ENCODE results near the gene PPP4R1. TPM values are rescaled to one million over a fixed set of nuclear protein-coding genes. Genes with fewer than 3 reads are reported as not detected.

The PPP4R1 gene
- polyA plus RNA-seq, 1 donor (not counting 4 experiments of a cell fraction or from before 2014, with no cell fraction given): 200 TPM

DNA sequence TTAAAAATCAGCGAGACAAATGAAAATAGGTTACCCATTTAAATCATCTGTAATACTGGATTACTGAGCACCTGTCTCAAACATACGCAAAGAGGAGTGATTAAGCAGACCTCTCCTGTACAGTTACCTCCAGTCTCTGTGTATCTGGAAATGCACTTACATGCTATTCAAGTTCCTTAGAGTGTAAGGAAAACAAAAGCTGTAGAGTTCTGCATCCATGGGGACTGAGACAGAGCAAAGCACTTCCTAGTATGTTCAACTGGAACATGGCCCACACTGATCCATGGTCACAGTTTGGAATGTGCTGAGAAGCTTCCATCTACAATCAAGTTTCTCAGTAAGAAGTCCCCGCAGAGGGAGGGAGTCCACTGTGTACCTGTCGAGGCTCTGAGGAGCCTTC lies 63.9 kb downstream of the PPP4R1 start:
- dilution Hi-C loops (cut with MboI; ENCODE audit: extremely low pct_ligation_motif_present, low sequenced_read_pairs): no loop called here
- Histone ChIP-seq H3K27ac (ENCODE audit: control insufficient read depth, insufficient read depth, low read length) (no peak overlapping the region), H3K9ac (ENCODE audit: control insufficient read depth, extremely low read depth, insufficient read depth, low read length) (no peak overlapping the region), H3K9me1 (ENCODE audit: control insufficient read depth, extremely low read depth, insufficient read depth, low read length) (no peaks in the 10 kb centered on the region), H3K36me3 (ENCODE audit: control insufficient read depth in 2 of 2, extremely low read depth in 1 of 2, insufficient read depth in 2 of 2, low read length in 2 of 2) (peaks cover 57 to 82% of the 10 kb centered on the region in 2 experiments), H4K20me1 (ENCODE audit: control insufficient read depth, extremely low read depth, insufficient read depth, low read length) (peaks cover 16% of the 10 kb centered on the region), H3K4me2 (ENCODE audit: control insufficient read depth, extremely low read depth, insufficient read depth, low read depth, low read length) (no peak overlapping the region), H3K27me3 (ENCODE audit: control insufficient read depth, extremely low read depth, insufficient read depth, low read length) (no peaks in the 10 kb centered on the region), H3K4me3 (ENCODE audit: control insufficient read depth in 2 of 3, extremely low read depth in 1 of 3, insufficient read depth in 2 of 3, low read depth in 1 of 3, low read length in 3 of 3) (no peak overlapping the region), H2AFZ (ENCODE audit: control insufficient read depth, low read length) (no peak overlapping the region), H3K79me2 (ENCODE audit: control insufficient read depth, insufficient read depth, low read length) (peaks cover 54% of the 10 kb centered on the region), H3K9me3 (ENCODE audit: control insufficient read depth, low read depth, low read length) (no peaks in the 10 kb centered on the region), H3K4me1 (ENCODE audit: control insufficient read depth, extremely low read depth, insufficient read depth, low read length) (no peaks in the 10 kb centered on the region)
- FAIRE-seq (no peak), DNase-seq (ENCODE audit: low read depth, low spot score) (no peak)
- TF ChIP-seq EZH2 (IDR thresholded peaks at IDR 0.05; ENCODE audit: low read length): no peak

DNA sequence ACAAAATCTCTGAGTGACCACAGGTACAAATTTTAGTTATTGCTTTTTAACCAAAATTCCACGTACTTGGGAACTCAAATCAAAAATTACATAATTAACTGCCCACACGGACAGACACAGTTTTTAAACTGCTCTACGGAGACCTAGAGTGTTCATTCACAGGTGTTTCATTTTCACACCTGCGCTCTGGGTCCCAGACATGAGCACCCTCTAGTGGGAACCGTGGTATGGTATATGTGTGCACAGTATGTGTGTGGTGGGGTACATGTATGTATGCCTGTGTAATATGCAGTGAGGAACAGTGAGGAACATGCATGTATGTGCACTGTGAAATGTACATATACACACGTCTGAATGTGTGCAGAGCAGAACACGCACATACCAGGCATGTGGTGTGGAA lies 65.0 kb downstream of the PPP4R1 start:
- FAIRE-seq (no peak), DNase-seq (ENCODE audit: low read depth, low spot score) (no peak)
- Histone ChIP-seq H3K4me3 (ENCODE audit: control insufficient read depth in 2 of 3, extremely low read depth in 1 of 3, insufficient read depth in 2 of 3, low read depth in 1 of 3, low read length in 3 of 3) (no peak overlapping the region), H3K36me3 (ENCODE audit: control insufficient read depth in 2 of 2, extremely low read depth in 1 of 2, insufficient read depth in 2 of 2, low read length in 2 of 2) (peaks cover 54 to 72% of the 10 kb centered on the region in 2 experiments), H3K4me1 (ENCODE audit: control insufficient read depth, extremely low read depth, insufficient read depth, low read length) (no peaks in the 10 kb centered on the region), H2AFZ (ENCODE audit: control insufficient read depth, low read length) (no peak overlapping the region), H3K9ac (ENCODE audit: control insufficient read depth, extremely low read depth, insufficient read depth, low read length) (no peak overlapping the region), H4K20me1 (ENCODE audit: control insufficient read depth, extremely low read depth, insufficient read depth, low read length) (peaks cover 16% of the 10 kb centered on the region), H3K9me3 (ENCODE audit: control insufficient read depth, low read depth, low read length) (no peaks in the 10 kb centered on the region), H3K27me3 (ENCODE audit: control insufficient read depth, extremely low read depth, insufficient read depth, low read length) (no peaks in the 10 kb centered on the region), H3K4me2 (ENCODE audit: control insufficient read depth, extremely low read depth, insufficient read depth, low read depth, low read length) (no peak overlapping the region), H3K79me2 (ENCODE audit: control insufficient read depth, insufficient read depth, low read length) (peaks cover 45% of the 10 kb centered on the region), H3K27ac (ENCODE audit: control insufficient read depth, insufficient read depth, low read length) (no peak overlapping the region), H3K9me1 (ENCODE audit: control insufficient read depth, extremely low read depth, insufficient read depth, low read length) (no peaks in the 10 kb centered on the region)
- dilution Hi-C loops (cut with MboI; ENCODE audit: extremely low pct_ligation_motif_present, low sequenced_read_pairs): no loop called here
- TF ChIP-seq, protein P1, sequence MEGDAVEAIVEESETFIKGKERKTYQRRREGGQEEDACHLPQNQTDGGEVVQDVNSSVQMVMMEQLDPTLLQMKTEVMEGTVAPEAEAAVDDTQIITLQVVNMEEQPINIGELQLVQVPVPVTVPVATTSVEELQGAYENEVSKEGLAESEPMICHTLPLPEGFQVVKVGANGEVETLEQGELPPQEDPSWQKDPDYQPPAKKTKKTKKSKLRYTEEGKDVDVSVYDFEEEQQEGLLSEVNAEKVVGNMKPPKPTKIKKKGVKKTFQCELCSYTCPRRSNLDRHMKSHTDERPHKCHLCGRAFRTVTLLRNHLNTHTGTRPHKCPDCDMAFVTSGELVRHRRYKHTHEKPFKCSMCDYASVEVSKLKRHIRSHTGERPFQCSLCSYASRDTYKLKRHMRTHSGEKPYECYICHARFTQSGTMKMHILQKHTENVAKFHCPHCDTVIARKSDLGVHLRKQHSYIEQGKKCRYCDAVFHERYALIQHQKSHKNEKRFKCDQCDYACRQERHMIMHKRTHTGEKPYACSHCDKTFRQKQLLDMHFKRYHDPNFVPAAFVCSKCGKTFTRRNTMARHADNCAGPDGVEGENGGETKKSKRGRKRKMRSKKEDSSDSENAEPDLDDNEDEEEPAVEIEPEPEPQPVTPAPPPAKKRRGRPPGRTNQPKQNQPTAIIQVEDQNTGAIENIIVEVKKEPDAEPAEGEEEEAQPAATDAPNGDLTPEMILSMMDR (optimal IDR thresholded peaks at IDR 0.05 in 1 of 3, IDR thresholded peaks at IDR 0.05 in 1 of 3, conservative IDR thresholded peaks at IDR 0.05 in 1 of 3; ENCODE audit: extremely low read depth in 1 of 3, insufficient read depth in 2 of 3, low read length in 3 of 3): peak in 2 of 3 experiments; percentile 24 to 42
- no peak for TF ChIP-seq EZH2 (IDR thresholded peaks at IDR 0.05; ENCODE audit: low read length)

DNA sequence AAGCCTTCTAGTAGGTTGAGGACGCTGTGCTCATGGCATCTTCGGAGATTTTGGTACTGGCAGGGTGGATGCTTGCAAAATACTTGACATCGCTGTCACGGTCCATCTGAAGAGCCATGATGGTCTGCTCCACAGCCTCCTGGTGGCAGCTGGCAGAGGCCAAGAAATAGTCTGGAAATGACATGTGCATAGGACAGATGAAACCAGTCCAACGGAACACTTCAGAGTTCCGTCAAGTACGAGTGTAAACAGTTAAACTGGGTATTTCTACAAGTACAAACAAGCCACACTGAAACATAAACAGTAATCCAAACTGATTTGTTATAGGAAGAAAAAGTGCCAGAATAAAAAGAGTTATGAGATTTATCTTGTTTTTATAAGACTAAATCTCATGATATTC lies 66.6 kb downstream of the PPP4R1 start:
- TF ChIP-seq, protein P1 (optimal IDR thresholded peaks at IDR 0.05 in 1 of 3, IDR thresholded peaks at IDR 0.05 in 1 of 3, conservative IDR thresholded peaks at IDR 0.05 in 1 of 3; ENCODE audit: extremely low read depth in 1 of 3, insufficient read depth in 2 of 3, low read length in 3 of 3): no peak
- TF ChIP-seq EZH2 (IDR thresholded peaks at IDR 0.05; ENCODE audit: low read length): no peak
- Histone ChIP-seq H3K79me2 (ENCODE audit: control insufficient read depth, insufficient read depth, low read length) (peaks cover 35% of the 10 kb centered on the region), H3K27ac (ENCODE audit: control insufficient read depth, insufficient read depth, low read length) (no peak overlapping the region), H4K20me1 (ENCODE audit: control insufficient read depth, extremely low read depth, insufficient read depth, low read length) (peaks cover 16% of the 10 kb centered on the region), H3K9ac (ENCODE audit: control insufficient read depth, extremely low read depth, insufficient read depth, low read length) (no peak overlapping the region), H3K4me1 (ENCODE audit: control insufficient read depth, extremely low read depth, insufficient read depth, low read length) (no peaks in the 10 kb centered on the region), H3K27me3 (ENCODE audit: control insufficient read depth, extremely low read depth, insufficient read depth, low read length) (no peaks in the 10 kb centered on the region), H3K36me3 (ENCODE audit: control insufficient read depth in 2 of 2, extremely low read depth in 1 of 2, insufficient read depth in 2 of 2, low read length in 2 of 2) (peaks cover 49 to 60% of the 10 kb centered on the region in 2 experiments), H3K4me3 (ENCODE audit: control insufficient read depth in 2 of 3, extremely low read depth in 1 of 3, insufficient read depth in 2 of 3, low read depth in 1 of 3, low read length in 3 of 3) (no peak overlapping the region), H3K4me2 (ENCODE audit: control insufficient read depth, extremely low read depth, insufficient read depth, low read depth, low read length) (no peak overlapping the region), H3K9me1 (ENCODE audit: control insufficient read depth, extremely low read depth, insufficient read depth, low read length) (no peaks in the 10 kb centered on the region), H2AFZ (ENCODE audit: control insufficient read depth, low read length) (no peak overlapping the region), H3K9me3 (ENCODE audit: control insufficient read depth, low read depth, low read length) (no peaks in the 10 kb centered on the region)
- dilution Hi-C loops (cut with MboI; ENCODE audit: extremely low pct_ligation_motif_present, low sequenced_read_pairs): no loop called here
- DNase-seq (ENCODE audit: low read depth, low spot score) (no peak), FAIRE-seq (peak; percentile 26)

Data from keratinocyte (primary cell).